ENCODE data around the gene HHLA2.
A peak's percentile ranks its signal among the peaks of the same experiment; 100 is the strongest.

Gene HHLA2

DNA sequence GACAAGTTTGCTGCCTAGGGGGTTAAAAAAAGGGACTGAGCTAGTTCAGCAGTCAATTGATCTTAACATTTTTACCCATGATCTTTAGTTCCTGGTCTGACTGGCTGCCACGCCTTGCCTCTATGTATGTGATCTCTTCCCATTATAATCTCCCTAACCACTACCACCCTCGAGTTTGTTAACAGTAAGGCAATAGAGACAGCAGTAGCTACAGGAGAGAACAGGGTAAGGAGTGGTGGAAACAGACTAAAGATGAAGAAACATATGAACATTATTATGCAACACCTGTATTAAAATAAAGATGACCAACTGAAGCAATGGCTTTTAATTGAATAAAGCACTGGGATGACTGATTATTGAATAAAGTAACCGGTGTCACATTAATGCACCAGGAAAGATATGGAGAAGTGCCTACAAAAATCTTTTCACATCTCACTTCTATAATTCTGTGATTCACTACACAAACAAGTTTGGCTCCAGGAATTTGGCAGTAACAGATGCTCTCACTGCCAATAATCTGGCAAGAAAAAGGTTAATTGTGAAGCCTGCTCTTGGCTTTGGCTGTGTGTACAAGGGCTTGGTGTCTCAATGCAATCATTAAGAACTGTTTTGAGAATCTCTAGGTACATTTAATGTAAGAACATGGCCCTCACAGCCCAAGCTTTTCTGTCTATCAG lies 95.7 kb downstream of the HHLA2 start:
- no peak for DNase-seq

GRCh38 chr3:108393128-108393900 lies 97.0 kb downstream of the HHLA2 start:
- no peak for DNase-seq

DNA sequence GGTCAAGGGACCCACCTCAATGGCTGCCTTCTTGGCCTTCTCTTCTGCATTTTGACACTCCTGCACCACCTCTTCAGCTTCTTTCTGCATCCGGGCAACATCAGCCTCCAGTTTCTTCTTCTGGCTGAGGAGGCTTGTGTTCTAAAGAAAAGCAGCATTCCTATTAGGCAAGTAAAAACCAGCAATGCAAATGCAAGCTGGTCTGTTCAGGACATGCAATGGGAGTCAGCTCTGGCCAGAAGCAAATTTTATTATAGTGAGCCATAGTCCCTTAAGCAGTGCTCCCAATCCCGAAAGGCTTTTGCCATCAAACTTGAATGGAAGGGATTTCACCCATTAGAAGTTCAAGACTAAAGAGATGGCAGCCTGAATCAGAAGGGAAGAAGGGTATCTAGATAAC lies 97.7 kb downstream of the HHLA2 start:
- no peak for DNase-seq

GRCh38 chr3:108394563-108394962 lies 98.2 kb downstream of the HHLA2 start:
- DNase-seq, result no peak

DNA sequence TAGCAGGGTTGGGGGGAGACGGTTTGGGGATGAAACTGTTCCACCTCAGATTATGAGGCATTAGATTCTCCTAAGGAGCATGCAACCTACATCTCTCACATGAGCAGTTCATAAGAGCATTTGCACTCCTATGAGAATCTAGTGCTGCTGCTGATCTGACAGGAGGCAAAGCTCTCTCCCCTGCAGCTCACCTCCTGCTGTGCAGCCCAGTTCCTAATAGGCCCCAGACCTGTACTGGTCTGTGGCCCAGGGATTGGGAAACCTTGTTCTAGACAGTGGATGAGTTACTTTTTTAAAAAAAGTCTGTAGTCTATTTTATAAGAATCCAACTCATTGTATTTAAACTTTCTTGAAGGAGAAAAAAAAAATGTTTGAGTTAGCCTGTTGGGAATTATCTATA lies 100.0 kb downstream of the HHLA2 start:
- DNase-seq, result no peak

GRCh38 chr3:108398510-108398909 lies 102.2 kb downstream of the HHLA2 start:
- no peak for DNase-seq

DNA sequence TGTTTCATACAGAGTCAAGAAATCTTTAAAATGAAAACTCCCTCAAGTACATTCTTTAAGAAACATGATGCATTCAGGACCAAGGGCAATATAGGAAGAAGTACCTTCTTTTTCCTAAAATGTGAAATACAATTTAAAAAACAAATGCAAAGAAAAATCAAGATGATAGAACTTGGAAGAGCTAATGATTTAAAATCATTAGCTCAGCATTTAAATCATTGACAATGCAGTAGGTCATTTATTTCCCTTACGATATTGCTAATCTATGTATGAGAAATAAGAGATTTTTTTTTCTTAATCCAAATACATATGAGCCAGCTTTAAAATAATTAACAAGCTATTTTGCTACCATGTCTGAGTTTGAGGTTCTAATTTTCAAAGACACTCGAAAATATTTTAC lies 105.5 kb downstream of the HHLA2 start:
- DNase-seq, result no peak

GRCh38 chr3:108403198-108403597 lies 106.8 kb downstream of the HHLA2 start:
- no peak for DNase-seq

DNA sequence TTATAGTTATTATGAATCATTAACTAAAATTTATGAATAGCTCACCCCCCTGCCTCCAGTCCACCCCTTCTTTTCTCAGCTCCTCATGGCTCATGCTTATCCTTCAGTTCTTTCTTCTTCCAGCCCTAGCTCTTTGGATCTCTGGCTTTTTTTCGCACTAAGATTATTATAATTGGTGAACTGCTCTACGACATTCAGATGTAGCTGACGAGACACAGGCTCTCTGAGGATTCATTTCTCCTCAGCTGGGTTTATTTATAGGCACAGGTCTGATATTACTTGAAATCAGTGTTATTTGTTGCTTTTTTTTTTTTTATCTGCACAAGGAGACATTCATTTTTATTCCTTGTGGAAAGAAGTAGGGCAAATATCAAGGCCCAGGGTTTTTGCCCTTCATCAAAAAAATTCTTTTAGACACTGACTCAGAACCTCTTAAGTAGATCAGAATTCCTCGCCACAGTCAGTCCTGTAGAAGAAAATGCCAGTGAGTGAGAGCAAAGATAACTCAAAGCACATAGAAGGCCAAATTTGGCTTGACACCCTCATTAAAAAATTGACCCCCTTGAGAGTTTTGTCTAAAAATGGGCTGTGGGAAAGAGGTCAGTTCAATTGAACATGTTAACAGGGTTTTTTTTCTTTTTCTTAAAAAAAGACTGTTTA lies 107.5 kb downstream of the HHLA2 start:
- no peak for DNase-seq

- no peak for DNase-seq
These were observed 108.0 kb downstream of the HHLA2 start for GRCh38 chr3:108404368-108404767.

DNA sequence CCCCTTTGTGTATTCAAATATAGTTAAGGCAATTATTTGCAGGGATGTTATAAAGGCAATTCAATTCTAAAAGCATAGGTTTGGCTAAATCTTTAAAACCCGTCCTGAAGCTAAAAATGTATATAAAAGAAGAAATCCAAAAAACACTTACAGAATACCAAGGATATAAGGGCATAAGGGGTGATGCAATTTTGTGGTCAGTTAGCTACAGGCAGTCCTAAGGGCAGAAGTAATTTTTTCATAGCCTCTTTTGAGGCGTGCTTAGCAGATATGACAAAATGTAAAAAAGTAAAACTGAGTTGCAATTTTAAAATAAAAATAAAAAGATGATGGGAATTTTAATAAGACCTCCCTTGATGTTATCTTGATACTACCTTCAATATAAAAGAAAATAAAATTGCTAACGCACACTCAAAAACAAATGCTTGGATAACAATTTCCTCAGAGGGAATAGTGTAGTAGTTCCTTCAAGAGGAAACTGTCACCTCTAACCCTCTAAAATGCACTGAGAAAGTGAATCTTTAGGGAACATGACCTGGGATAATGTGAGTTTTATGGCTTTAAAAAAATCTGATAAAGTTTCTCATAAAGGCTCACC lies 109.8 kb downstream of the HHLA2 start:
- no peak for DNase-seq

- DNase-seq, result peak in 20 of 51 donors; percentile 0 to 52 (median 21)
These were observed 110.4 kb downstream of the HHLA2 start for GRCh38 chr3:108406661-108407206.

GRCh38 chr3:108407886-108408285 lies 111.5 kb downstream of the HHLA2 start:
- DNase-seq, result no peak

DNA sequence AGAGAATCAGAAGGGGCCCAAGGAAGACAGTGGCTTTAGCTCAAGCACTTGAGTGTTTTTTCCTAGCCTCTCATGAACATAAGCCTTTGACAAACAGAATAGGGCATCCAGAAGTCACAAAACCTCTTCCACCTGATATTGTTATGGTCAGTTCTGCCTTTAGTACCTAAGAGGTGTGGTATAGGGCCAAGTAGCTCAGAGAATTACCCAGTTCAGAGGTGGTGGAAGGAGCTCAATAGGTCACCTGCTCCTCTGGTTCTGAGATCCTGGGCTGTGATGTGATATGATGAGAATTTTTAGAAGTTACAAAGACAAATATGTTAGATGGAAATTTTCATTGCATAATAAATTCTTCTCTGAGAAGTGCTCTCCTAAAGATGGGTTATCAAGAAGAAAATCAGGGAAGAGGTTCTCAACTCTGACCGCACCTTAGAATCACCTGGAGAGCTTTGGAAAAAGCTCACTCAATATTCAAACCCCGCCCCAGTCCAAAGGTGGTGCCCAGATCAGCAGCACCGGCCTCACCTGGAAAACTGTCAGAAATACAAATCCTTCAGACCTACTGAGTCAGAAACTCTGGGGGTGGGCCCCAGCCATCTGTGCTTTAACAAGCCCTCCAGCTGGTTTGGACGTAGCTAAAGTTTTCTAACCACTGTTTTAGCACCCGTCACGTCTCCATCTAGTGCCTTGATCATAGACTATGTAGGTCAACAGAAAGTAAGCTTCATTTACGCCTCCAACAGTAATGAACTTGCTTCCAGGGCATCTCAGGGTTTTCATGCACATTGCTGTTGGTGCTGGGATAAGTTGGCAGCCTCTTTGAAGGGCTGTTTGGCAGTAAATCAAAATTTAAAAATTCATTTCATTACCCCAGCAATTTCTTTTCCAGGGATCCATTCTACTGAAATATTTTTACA lies 112.8 kb downstream of the HHLA2 start:
- DNase-seq, result no peak

GRCh38 chr3:108409800-108410178 lies 113.4 kb downstream of the HHLA2 start:
- no peak for DNase-seq

DNA sequence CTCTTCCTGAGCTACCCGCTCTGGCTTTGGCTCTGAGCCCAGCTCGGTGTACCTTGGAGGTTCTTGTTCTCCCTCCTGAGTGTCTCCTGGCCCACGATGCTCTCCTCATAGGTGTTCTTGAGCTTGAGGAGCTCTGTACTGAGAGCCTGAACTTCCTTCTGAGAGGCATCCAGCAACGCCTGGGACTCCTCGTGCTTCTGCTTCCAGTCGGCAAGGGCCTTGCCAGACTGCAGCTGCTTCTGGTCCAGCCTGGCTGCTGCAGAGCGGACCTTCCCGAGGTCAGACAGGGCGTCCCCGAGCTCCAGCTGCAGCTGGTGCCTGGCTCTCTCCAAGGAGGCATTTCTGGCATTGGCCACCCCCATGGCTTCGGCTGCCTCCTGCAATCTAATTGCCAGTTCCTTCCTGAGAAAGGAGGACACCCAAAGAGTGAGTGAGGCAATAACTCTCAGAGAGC lies 114.2 kb downstream of the HHLA2 start:
- DNase-seq, result no peak

DNA sequence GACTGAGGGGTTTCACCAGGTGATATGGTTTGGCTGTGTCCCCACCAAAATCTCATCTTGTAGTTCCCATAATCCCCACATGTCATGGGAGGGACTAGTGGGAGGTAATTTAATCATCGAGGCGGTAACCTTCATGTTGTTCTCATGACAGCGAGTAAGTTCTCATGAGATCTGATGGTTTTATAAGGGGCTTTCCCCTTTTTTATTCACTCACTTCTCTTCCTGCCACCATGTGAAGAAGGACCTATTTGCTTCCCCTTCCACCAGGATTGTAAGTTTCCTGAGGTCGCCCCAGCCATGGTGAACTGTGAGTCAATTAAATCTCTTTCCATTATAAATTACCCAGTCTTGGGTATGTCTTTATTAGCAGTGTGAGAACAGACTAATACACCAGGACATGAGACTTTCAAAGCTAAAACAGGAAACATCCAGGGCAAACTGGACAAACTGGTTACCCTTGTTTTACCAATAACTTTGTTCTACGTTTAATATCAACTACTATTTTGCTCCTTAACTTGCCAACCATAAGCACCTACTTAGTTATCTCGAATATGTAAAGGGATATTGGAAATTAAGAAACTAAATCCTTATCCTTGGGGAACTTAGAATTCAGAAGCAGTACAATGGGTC lies 115.9 kb downstream of the HHLA2 start:
- no peak for DNase-seq

DNA sequence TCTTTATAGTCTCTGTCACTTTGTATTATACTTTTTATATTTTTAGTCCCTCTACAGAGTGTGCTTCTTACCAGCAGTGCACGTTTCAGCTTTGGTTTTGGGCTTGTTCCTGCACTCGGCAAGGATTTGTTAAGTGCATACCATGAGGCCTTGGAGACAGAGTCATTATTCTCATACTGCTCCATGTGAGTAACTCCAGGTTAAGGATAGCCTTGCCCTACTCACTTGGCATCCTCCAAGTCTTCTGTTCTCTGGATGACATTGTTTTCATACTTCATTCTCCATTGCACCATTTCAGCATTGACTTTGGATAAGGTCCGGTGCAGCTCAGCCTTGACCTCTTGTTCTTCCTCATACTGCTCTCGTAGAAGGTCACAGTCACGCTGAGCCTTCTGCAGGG lies 117.7 kb downstream of the HHLA2 start:
- no peak for DNase-seq

- no peak for DNase-seq
These were observed 119.3 kb downstream of the HHLA2 start for GRCh38 chr3:108415661-108416060.

Data from hypothalamus (tissue), 51 donors.